RWPE1 (cell line): ENCODE data around the gene TMTC4.

Experiments
- CTCF ChIA-PET: fragments of 350-600 bp; sonication (Branson Sonifier 250); formaldehyde crosslinking; extraction: SDS; loops from one replicate; lab custom pipeline; 2021; lab: Yijun Ruan, JAX
- POLR2A ChIA-PET: fragments of 400-600 bp; formaldehyde crosslinking; extraction: SDS; loops from one replicate; lab custom pipeline; 2020; ENCODE audit warnings: antibody characterized with exemption; ENCODE audit not compliant: low non-redundant PET; lab: Yijun Ruan, JAX
- DNase-seq: peaks from one replicate; pipeline ENCODE4 v3.0.0; 2012; ENCODE audit warnings: low spot score
- H3K27ac ChIP-seq: fragments of 450-650 bp; 2 replicates; pipeline ENCODE4 v1.5.1; 2017
- TF ChIP-seq, protein P1 (sequence below): fragments of 450-650 bp; conservative IDR thresholded peaks from 2 replicates; pipeline ENCODE4 v1.5.1; 2017; ENCODE audit warnings: low read depth, mild to moderate bottlenecking

Gene TMTC4

GRCh38 chr13:100659578-100659977 lies 15.0 kb downstream of the TMTC4 start:
- no peak overlapping the region for H3K27ac ChIP-seq
- TF ChIP-seq, protein P1, sequence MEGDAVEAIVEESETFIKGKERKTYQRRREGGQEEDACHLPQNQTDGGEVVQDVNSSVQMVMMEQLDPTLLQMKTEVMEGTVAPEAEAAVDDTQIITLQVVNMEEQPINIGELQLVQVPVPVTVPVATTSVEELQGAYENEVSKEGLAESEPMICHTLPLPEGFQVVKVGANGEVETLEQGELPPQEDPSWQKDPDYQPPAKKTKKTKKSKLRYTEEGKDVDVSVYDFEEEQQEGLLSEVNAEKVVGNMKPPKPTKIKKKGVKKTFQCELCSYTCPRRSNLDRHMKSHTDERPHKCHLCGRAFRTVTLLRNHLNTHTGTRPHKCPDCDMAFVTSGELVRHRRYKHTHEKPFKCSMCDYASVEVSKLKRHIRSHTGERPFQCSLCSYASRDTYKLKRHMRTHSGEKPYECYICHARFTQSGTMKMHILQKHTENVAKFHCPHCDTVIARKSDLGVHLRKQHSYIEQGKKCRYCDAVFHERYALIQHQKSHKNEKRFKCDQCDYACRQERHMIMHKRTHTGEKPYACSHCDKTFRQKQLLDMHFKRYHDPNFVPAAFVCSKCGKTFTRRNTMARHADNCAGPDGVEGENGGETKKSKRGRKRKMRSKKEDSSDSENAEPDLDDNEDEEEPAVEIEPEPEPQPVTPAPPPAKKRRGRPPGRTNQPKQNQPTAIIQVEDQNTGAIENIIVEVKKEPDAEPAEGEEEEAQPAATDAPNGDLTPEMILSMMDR, result no peak
- no peak for DNase-seq
- CTCF ChIA-PET, result no interaction called here
- POLR2A ChIA-PET, result no interaction called here

GRCh38 chr13:100658363-100658762 lies 16.2 kb downstream of the TMTC4 start:
- ChIA-PET POLR2A (no interaction called here), CTCF (no interaction called here)
- no peak overlapping the region for H3K27ac ChIP-seq
- TF ChIP-seq, protein P1, result no peak
- DNase-seq, result no peak

GRCh38 chr13:100657881-100658315 lies 16.7 kb downstream of the TMTC4 start:
- CTCF ChIA-PET, result no interaction called here
- TF ChIP-seq, protein P1, result no peak
- no peak for DNase-seq
- no peak overlapping the region for H3K27ac ChIP-seq
- POLR2A ChIA-PET, result no interaction called here

DNA sequence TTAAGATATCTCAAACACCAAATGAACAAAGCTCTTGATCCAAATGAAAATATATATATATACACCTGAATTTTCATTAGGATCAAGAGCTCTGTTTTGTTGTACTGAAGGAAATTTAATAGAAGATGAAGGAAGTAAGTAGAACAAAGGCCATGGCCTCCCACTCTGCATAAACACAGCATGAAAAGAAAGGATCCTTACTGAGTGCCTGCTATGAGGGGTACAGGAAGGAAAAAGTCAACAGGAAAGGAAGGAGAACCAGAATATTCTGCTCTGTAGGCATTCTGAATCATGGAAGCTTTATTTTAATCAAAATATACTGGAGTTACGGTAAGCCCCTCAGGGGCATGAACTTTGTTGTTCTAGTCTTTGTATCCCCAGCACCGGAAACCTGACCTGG lies 22.1 kb downstream of the TMTC4 start:
- TF ChIP-seq, protein P1, result no peak
- ChIA-PET CTCF (no interaction called here), POLR2A (no interaction called here)
- DNase-seq, result no peak
- H3K27ac ChIP-seq, result no peak overlapping the region

DNA sequence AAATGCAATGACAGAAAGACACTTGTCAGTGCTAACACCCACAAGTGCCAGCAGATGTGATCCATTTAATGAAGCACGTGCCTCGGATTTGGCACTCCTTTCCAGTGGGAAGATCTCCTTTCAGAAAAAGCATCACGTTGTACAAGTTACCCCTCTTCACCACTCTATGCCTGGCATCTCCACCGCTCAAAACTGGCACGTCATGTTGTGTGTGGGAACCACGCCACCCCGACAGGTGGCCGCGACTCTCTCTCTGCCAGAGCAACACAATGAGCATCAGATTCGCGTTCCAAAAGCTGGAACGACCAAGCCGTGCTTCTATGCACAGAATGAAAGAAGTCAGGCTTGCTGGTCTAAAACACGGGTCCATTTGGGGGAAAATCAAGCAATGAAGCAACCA lies 24.3 kb downstream of the TMTC4 start:
- POLR2A ChIA-PET, result no interaction called here
- no peak for DNase-seq
- no peak overlapping the region for H3K27ac ChIP-seq
- CTCF ChIA-PET, result no interaction called here
- TF ChIP-seq, protein P1, result no peak

DNA sequence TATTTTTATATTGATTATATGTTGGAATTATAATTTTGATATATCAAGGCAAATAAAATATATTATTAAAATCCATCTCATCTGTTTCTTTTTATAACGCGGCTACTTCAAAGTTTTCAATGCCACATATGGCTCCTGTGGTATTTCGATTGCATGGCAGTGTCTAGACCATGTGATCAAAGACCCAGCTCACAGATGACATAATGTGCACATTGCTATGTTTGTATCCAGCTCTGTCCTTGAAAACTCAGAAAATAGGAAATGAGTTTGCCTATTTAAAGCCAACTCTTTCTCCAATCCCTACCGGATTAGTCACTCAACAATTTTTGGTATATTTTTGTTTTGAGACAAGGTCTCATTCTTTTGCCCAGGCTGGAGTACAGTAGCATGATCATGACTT lies 26.2 kb downstream of the TMTC4 start:
- DNase-seq, result no peak
- no peak overlapping the region for H3K27ac ChIP-seq
- ChIA-PET CTCF (interaction anchor here (0.7 kb wide), 1 partner anchor 647 kb away, joined by 3 read pairs; no protein-coding TSS in a partner anchor), POLR2A (no interaction called here)
- TF ChIP-seq, protein P1, result no peak
